G401 (cell line): ENCODE measurements around the gene ZBTB46. TPM values are rescaled to one million over a fixed set of nuclear protein-coding genes. Genes with fewer than 3 reads are reported as not detected.
"Not testable (repeated sequence)": the region's sequence is repeated elsewhere in the genome, so short reads cannot be mapped to it uniquely, and the experiment has no call there.

Source experiments
- DNase-seq: peaks from one replicate; pipeline ENCODE4 v3.0.0-alpha.2; 2015; ENCODE audit warnings: low spot score
- in situ Hi-C: cut with HindIII; loops from 2 replicates; pipeline ENCODE4 v1.10.0; 2016; ENCODE audit warnings: low sequenced_read_pairs, mixed read lengths
- total RNA-seq: library from RNA; depleted of rRNA; stranded (reverse); fragments of >200 nt; shearing (Covaris generic); gene quantifications from 2 replicates; pipeline ENCODE4 v1.2.3, GENCODE V29; 2014

The ZBTB46 gene
- total RNA-seq, 1 experiment from 2014 or later: 42.5 TPM

DNA sequence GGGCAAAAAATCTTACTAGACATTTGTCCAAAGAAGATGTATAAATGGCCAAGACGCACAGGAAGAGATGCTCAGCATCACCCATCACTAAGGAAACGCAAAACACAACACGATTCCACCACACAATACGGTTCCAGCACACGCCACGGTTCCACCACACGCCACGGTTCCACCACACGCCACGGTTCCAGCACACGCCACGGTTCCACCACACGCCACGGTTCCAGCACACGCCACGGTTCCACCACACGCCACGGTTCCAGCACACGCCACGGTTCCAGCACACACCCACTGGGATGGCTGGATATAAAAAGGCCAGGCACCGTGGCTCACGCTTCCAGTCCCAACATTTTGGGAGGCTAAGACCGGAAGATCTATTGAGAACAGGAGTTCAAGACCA lies 54.2 kb downstream of the ZBTB46 start:
- in situ Hi-C loops, DNase-seq: not testable (repeated sequence)

DNA sequence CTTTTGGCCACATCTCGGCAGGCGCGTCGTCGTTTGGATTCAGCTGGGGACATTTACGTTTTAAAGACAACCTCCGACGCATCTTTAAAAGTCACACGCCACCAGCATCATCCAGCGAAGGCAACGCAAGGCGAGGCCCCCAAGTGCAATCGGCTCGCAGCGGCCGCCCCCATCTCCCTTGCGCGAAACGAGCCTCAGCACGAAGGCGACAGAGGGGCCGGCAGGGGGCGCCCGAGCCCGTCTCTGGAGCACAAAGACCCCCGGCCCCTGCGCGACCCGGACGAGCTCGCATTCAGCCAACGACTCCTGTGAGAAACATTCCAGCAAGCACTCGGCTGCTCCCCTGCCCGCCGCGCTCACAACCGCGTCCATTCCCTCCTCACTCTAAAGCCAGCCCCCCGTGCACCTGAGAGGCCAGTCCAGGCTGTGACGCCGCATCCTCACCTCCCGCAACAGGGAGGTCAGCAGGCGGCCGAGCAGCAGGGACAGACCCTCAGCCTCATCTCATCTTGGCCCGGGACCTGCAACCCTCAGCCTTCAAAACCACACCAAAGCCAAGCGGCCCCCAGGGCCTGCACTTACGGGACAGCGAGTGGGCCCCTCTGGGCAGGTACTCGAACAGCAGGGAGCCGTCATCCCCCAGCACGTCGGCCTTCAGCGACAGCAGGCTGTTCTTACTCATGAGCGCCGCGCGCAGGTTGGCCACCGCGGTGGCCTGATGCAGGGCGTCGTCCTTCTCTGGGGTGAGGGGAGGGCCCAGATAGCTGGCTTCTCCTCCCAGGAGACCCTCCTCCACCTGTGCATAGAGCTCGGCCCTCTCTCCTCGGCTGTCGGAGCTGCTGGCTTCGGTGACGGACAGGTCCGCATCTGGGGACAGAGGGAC lies 55.7 kb downstream of the ZBTB46 start:
- in situ Hi-C loops: no loop called here
- DNase-seq: peak; percentile 63

DNA sequence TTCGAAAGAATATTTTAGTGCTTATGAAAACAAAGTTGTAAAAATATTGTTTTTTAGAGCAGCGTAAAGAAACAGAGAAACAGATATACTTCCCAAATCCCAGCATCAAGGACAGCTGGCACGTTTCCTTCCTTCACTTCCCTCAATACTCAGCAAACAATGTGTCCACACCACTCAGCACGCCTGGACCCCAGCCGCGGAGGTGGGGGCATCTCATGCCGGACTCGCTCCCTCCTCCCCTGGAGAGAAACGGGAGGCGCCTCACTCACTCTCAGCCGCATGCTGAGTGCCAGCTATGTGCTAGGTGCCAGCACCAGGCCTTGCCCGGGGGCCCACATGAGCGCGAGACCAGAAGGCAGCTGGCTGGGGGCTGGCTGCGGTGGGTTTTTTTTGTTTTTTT lies 56.8 kb downstream of the ZBTB46 start:
- in situ Hi-C loops: no loop called here
- DNase-seq: peak; percentile 48

DNA sequence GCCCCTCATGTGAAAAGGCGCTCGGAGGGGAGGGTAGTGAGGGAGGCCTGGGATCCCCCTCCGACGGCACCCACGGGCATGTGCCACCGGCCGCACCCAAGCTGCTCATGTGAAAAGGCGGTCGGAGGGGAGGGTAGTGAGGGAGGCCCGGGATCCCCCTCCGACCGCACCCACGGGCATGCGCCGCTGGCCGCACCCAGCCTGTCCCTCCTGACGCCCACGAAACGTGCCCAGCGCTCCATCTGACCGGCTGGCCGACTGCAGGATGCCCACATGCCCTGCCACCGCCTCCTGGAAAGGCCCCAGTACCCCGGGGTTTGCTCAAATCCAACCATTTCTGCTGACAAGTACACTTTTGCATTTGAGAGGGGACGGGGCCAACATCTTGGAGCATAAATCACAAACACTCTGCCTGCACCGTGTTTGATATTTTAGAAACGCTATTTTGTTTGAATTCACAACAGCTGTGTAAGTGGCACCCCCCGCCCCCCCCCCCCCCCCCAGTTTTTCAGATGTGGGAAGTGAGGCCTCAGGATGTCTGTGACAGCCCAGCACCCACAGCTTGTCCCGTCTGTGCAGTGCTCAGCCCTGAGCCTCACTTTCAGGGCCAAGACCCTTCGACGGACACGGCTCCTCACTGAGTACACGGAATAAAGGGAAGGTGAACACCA lies 57.4 kb downstream of the ZBTB46 start:
- in situ Hi-C loops: no loop called here
- DNase-seq: peak; percentile 46

DNA sequence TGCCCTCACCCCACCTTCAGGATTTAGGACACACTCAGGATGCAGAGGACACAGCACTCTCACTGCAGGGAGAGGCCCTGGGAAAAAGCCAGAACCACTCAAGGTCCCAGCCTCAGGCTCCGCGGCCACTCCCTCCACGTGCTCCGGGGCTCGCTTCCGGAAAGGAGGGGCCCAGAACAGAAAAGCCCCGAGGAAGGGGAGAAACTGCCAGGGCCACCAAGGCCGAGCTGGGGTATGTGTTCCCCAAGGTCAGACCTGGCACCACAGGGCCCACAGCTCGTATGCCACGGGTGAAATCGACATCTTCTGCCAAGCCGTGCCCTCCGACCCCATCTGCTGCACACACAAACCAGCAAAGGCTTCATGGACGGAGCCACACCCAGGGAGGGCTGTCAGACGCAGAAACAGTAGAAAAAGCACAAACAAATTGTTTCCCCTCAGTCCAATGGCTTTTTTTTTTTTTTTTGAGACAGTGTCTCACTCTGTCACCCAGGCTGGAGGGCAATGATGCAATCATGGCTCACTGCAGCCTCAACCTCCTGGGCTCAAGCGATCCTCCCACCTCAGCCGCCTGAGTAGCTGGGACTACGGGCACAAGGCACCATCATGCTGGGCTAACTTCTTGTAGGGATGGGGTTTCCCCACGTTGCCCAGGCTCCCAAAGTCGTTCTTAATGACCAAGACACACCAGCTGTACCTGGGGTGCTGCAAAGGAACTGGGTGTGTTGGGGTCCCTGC lies 58.1 kb downstream of the ZBTB46 start:
- peak; percentile 32 for DNase-seq
- in situ Hi-C loops: no loop called here

DNA sequence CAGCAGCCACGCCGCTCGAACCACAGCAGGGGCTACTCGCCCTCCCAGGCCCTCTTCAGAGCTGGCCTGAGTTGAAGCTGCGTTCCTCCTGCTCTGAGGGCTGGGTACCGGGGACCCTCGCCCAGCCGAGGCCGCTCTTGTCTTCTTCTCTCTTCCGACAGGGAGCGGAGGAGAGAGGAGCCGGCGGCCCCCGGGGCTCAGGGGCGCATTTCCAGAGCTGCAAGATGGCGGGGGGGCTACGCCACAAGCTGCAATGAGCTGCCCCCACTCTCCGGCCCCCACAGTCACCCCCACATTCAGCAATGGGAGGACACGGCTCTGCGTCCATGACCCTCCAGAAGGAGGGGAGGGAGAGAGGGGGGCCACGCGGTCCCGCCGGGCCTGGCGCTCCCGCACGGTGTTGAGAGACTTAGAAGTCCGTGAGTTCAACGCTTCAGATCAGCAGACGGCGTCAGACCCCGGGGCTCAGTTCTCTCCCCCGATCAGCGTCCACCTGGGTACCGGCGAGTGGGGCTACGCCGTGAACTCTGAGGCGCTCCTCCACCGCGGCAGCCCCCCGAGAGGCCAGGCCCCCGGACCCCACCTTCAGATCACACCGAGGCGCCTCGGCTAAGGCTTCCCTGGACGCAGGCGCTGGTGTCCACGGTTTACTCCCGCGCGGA lies 59.9 kb downstream of the ZBTB46 start:
- in situ Hi-C loops: no loop called here
- no peak for DNase-seq

DNA sequence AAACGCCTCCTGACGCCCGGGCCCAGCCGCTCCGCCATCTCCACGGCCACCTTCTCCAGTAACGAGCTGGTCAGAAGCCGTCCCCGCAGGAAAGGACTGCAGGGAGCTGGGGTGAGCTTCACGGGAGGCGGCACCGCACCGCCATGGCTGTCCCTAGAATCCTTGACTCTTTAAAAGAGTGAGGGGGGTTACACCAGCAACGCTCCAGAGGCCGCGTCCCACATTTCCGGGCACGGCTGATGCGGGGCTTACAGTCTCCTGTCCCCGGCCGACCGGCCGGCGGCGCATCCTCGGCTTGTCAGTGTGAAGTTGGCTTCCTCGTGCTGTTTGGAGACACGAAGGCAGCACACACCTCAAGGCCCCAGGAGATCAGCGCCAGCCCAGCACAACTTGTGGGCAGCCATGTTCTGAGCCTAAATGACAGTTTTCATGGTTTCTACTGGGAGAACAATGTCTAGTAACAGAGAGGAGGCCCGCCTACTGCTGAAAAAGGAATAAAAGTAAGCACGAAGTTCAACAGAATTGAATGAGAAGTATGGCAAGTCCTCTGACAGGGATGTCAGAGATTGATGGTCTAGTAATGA lies 61.1 kb downstream of the ZBTB46 start:
- DNase-seq: peak; percentile 42
- in situ Hi-C loops: no loop called here

DNA sequence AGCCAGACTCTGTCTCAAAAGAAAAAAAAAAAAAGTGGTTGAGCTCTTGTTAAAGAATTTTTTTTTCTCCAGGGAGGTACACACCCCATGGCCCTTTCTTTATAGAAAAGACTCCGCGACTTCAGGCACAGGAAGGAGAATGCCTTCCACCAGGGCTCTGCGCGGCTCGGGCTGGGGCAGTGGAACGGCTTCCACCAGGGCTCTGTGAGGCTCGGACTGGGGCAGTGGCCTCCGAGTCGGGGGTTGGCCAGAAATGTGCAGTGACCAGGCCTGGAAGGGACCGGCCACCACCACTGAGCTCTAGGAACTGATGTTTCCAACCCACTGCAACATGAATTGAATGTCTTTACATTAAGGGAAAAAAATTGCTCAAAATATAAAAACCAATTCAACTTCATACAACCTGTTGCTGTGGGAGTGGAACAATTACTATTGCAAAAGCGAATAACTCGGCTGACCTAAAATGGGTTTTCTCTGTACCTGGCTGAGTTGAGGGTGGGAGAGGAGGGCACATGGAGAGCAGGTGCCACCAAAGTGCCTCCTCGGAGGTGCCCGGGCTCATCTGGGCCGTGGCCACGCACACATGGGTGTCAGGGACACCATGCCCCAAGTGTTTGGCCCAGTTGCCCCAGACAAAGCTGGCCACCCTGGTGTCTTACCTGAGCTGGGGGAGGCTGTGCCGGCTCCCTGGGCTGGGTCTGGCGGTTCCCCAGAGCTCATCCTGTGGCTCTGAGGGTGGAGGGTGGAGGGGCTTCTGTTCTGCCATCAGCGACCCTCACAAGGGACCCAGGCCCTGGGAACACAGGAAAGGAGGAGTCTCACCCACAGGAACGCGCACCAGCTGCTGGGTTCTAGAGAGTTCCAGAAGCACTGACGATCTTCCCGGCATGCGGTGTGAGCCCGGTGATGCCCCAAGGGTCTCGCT lies 62.2 kb downstream of the ZBTB46 start:
- DNase-seq: no peak
- in situ Hi-C loops: no loop called here

DNA sequence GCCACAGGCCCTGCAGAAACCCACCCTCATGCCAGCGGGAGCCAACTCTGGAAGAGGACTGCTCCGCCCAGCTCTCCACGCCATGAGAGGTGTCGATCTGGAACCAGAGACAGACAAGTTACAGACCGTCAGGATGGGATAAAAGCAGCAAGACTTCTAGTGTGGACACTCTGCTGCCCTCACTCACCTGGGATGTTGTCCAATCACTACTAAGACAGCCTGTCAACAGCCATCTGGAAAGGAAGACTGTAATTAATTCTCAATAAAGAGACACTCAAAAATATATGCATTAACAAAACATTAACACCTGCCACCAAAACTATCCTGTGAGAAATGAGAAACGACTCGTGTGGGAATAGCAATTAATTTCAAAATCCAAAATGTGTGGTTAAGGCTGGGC lies 63.2 kb downstream of the ZBTB46 start:
- in situ Hi-C loops: no loop called here
- DNase-seq: peak; percentile 75

DNA sequence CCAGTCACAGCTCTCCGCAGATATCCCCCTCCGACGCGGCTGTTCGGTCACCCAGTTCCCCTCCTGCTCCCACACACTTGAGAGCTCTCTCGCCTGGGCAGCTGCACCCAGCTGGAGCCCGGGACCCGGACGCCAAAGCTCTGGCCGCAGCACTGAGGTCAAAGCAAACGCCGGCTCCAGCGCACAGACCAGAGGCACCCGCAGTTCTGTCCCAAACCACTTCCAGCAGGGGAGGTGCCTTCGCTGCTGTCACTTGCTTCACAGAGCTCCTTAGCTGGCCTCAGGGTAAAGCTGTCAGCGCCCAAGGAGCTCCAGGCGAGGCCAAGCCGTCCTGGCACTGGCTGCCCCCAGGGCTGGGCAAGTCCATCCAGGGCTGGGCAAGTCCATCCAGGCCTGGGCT lies 63.6 kb downstream of the ZBTB46 start:
- in situ Hi-C loops: no loop called here
- peak; percentile 53 for DNase-seq

DNA sequence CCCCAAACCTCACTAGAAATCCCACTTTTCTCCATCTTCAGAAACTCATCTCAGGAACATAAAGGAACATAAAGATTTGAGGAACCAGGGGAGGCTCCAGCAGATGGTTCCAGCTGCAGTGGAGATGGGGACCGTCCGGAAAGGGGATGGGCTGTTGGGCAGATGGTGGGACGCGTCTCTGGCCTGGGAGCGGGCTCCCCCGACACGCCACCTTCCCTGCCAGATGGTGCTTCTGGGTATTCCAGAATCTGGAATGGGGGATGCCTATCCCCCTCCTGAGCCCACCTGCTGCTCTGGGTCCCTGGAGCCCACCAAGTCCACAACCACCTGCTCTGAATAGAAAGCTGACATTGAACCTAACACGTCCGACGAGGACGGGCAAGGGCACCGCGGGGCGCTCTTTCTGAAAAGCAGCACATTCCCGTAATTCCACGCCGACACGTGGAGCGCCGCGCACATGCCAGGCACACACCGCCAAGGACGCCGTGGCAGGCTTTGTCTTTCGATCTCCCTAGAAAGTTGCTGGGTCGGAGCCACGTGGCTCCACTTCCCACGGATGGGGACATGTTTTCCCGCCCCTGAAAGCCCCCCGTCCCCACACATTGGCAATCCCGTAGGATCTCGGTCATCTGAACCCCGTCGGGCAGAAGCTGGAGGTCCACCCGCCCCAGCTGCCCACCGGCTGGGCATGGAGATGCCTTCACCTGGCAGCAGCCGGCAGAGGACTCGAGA lies 64.2 kb downstream of the ZBTB46 start:
- in situ Hi-C loops: no loop called here
- no peak for DNase-seq

DNA sequence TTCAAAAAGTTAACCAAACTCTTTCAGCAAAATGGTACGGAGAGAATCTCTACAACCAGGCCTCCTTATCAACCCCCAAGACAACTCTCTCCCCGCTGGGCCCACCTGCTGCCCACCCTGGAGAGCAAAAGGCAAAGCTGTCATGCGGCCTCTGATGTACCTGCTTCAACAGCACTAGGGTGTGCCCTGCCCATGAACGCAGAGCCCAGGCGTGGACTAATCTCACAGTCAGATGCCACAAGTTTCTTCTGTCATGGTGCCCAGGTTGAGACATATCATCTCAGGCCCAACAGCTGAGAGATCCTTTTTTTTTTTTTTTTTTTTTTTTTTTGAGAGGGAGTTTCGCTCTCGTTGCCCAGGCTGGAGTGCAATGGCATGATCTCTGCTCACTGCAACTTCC lies 65.2 kb downstream of the ZBTB46 start:
- no peak for DNase-seq
- in situ Hi-C loops: no loop called here

DNA sequence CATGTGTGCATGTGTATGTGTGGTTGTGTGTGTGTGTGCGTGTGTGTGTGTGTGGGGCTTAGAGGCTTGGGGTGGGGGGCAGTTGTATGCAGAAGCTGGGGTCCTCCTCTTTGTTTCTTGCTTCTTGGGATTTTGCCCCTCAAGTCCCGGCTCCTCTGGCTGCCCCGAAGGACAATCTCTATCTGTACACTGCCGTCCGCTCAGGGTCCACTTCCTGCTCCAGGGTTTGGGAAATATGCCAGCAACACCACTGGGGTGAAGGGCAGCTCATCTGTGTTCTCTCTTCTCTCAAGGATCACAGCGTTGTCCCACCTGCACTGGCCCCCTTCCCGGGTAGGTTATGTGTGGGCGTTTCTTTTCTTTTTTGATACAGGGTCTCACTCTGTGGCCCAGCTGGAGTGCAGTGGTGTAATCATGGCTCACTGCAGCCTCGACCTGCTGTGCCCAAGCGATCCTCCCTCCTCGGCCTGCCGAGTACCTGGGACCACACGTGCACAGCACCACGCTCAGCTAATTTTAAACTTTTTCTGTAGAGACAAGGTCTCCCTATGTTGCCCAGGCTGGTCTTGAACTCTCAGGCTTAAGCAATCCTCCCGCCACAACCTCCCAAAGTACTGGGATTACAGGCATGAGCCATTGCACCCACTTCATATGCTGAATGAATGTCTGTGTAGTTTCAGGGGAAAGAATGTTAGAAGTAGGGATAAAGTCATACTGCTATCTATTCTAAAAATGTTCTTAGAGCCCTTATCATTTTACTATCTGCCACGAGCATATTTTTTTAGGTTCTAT lies 65.8 kb downstream of the ZBTB46 start:
- in situ Hi-C loops: no loop called here
- DNase-seq: no peak

DNA sequence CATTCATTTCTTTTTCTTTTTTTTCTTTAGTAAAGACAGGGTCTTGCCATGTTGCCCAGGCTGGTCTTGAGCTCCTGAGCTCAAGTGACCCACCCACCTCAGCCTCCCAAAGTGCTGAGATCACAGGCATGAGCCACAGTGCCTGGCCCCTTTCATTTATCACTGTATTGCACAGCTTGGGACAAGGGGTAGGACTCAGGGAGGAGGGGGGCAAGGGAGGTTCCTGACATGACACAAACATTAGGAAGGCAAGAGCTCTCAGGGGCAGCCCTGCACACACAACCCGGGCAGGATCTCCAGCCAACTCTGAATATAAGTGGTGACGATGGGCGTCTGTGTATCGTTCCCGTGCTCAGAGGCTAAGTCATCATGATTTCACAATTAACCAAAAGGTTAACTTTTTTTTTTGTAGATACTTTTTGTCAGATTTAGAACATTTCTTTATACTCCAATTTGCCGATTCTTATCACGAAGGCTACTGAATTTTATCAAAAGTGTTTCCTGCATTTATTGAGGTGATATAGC lies 71.6 kb downstream of the ZBTB46 start:
- in situ Hi-C loops: no loop called here

DNA sequence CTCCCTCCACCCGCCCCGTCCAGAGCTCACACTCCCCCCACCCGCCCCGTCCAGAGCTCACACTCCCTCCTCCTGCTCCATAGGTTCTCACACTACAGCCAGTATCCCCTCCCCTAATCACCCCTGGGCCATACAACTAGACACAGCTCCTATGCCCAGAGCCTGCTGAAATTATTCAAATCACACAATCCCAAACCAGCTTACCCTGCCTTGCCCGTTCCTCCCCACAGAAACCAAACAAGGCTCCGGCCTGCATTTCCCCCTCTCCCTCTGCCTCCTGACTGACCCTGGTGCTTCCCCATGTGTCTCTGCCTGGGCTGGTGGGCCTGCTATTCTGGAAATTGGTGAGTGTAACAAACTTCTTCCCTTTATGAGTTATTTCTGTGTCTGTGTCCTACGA lies 72.9 kb downstream of the ZBTB46 start:
- DNase-seq: no peak

More for the DNA sequence above, 71.6 kb downstream of the ZBTB46 start:
- no peak for DNase-seq

DNA sequence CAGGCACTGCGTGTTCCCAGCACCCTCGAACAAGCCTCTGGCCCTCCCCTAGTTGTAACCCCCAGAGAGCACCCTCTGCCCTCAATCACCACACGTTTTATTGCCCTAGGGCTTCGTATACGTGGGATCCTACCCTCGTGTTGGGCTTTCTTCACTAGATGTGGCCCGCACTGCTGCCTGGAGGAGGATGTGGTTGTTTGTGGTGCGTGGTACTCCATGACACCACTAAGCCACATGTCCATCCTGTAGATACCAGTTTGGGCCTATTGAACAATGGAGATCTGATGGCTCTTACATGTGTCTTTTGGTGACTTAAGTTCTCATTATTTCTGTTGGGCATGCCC lies 74.4 kb downstream of the ZBTB46 start:
- in situ Hi-C loops: no loop called here
- no peak for DNase-seq

More for the DNA sequence above, 72.9 kb downstream of the ZBTB46 start:
- in situ Hi-C loops: no loop called here
